Transverse colon (tissue), 4 donors: ENCODE data around the gene DNAL4.

Experiments used
- POLR2AphosphoS5 ChIP-seq, 3 donors: sonication (generic); formaldehyde crosslinking; IDR thresholded peaks; one replicate each; pipeline ENCODE4 v1.6.1; 2016; ENCODE audit warnings: antibody characterized with exemption in 3 of 3
- TF ChIP-seq, protein P1 (sequence below), 5 experiments: fragments of 200-600 bp in 3 of 5; fragments of 450-650 bp in 2 of 5; sonication (generic) in 3 of 5; IDR thresholded peaks; 1 replicate in 2 of 5; 2 replicates in 3 of 5; pipeline ENCODE4 v1.5.1; 2016 to 2017; ENCODE audit warnings: antibody characterized with exemption in 5 of 5, inconsistent platforms in 3 of 5, mild to moderate bottlenecking in 2 of 5, moderate library complexity in 1 of 5

DNA sequence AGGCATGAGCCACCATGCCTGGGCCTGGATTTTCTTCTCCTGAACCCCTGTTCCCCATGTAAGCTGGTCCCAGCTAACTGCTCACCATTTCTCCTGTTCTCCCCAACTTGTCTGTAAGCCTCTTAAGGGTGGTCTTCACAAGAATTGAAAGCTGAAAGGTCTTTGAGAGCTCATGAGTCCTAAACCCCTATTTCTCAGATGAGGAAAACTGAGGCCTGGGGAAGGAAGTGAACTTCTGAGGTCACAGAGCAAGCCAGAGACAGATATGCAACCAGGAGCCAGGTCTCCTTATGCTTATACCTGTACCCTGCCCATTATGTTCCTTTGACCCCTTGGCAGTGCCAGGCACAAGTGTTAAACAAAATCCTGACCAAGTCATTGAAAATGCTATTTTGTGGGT lies 33.6 kb upstream of the DNAL4 start:
- TF ChIP-seq, protein P1, sequence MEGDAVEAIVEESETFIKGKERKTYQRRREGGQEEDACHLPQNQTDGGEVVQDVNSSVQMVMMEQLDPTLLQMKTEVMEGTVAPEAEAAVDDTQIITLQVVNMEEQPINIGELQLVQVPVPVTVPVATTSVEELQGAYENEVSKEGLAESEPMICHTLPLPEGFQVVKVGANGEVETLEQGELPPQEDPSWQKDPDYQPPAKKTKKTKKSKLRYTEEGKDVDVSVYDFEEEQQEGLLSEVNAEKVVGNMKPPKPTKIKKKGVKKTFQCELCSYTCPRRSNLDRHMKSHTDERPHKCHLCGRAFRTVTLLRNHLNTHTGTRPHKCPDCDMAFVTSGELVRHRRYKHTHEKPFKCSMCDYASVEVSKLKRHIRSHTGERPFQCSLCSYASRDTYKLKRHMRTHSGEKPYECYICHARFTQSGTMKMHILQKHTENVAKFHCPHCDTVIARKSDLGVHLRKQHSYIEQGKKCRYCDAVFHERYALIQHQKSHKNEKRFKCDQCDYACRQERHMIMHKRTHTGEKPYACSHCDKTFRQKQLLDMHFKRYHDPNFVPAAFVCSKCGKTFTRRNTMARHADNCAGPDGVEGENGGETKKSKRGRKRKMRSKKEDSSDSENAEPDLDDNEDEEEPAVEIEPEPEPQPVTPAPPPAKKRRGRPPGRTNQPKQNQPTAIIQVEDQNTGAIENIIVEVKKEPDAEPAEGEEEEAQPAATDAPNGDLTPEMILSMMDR (IDR thresholded peaks at IDR 0.05), result no peak
- TF ChIP-seq POLR2AphosphoS5 (IDR thresholded peaks at IDR 0.05), result no peak
